NK-92 (cell line): ENCODE measurements around the gene PLK5.
"Not testable (repeated sequence)": the region's sequence is repeated elsewhere in the genome, so short reads cannot be mapped to it uniquely, and the experiment has no call there.

Source experiments
- DNase-seq: peaks from one replicate; lab custom pipeline; 2025; ENCODE audit not compliant: unreplicated experiment; lab: John Stamatoyannopoulos, UW

The PLK5 gene

GRCh38 chr19:1491114-1491848, 32.6 kb upstream of the PLK5 start, which contains the start of gene REEP6:
Gene REEP6, plus strand, starts transcription at chr19:1491181. Its CDS starts 89 bp downstream, at chr19:1491270.
- DNase-seq: no peak

DNA sequence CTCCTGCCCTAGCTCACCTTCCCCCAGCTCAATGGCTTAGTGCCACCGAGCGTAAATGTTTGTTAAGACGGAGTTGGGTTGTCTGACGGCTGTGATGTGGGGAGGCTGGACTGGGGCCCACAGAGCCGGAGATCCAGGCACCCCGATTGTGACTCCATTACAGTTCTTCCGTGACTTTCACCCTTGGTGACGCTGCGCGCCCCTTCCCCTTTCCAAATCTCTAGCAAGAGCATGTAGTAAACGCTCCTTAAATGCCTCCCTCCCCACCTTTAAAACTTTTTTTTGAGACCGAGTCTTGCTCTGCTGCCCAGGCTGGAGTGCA, 32.1 kb upstream of the PLK5 start:
- DNase-seq: no peak

GRCh38 chr19:1492474-1493006, 31.3 kb upstream of the PLK5 start:
- DNase-seq: no peak

- no peak for DNase-seq
These were observed 29.6 kb upstream of the PLK5 start for GRCh38 chr19:1494115-1494815.

- no peak for DNase-seq
These were observed 28.7 kb upstream of the PLK5 start for GRCh38 chr19:1495051-1495798.

- no peak for DNase-seq
These were observed 27.8 kb upstream of the PLK5 start for GRCh38 chr19:1495799-1496713.

DNA sequence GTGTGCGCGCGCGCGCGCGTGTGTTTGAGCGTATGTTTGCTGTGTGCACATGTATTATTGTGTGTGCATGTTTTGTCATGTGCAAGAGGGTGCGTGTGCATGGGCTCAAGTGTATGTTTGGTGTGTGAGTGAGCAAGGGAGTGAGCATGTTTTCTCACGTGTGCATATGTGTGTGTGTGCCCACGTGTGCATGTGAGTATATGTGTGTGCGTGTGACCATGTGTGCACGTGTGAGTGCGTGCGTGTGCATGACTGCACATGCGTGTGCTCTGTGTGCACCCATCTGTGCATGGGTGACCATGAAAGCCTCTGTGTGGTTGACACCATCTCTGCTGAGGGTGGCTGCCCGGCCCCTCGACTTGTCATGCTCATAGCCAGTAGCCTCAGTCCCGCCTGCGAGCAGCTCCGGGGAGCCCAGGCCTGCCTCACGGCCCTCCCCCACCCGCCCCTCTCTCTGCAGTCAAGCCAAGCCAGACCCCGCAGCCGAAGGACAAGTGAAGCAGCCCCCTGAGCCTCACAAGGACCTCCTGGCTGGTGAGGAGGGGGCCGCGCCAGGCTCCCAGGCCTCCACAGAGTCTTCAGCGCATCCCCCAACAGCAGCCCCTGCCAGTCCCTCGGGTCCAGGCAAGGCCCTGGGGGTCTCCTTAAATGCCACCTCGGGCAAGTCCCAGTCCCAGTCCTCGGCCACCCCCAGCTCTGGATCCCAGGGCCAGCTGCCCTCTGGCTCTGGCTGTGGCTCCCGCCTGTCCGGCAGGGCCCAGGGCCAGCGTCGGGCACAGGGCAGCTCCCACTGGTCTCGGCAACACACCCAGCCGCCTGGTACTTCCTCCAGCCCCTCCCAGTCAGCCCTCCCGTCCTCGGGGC, 26.9 kb upstream of the PLK5 start:
- no peak for DNase-seq

DNA sequence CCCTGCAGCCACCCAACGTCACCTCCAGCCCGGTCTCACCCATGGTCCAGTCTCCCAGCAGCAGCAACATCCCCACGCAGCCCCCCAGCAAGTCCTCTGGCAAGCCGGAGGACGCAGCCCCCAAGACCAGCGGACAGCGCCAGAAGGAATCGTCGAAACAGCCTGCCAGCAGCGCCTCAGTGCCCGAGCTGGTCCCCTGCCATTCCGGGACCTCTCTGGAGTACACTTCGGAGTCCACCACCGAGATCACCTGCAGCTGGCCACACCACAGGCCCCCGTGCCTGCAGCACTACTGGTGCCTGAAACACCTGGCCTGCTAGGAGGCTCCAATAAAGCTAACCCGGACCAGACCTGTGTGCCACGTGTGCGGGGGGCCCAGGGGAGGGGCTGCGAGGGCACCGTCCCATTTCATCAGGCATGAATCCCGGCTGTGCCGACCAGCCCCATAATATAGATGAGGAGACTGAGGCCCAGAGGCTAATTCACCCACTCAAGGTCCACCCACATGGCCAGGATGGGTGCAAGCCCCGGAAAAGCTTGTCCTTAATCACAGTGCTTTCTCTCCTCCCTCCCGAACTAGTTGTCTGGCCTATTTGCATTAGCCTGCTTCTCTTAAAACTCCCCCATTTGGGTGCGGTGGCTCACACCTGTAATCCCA, 26.2 kb upstream of the PLK5 start:
- DNase-seq: no peak

DNA sequence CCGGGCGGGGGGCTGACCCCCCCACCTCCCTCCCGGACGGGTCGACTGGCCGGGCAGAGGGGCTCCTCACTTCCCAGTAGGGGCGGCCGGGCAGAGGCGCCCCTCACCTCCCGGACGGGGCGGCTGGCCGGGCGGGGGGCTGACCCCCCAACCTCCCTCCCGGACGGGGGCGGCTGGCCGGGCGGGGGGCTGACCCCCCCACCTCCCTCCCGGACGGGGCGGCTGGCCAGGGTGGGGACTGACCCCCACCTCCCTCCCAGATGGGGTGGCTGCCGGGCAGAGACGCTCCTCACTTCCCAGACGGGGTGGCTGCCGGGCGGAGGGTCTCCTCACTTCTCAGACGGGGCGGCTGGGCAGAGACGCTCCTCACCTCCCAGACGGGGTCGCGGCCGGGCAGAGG, 24.6 kb upstream of the PLK5 start:
- not testable (repeated sequence) for DNase-seq

DNA sequence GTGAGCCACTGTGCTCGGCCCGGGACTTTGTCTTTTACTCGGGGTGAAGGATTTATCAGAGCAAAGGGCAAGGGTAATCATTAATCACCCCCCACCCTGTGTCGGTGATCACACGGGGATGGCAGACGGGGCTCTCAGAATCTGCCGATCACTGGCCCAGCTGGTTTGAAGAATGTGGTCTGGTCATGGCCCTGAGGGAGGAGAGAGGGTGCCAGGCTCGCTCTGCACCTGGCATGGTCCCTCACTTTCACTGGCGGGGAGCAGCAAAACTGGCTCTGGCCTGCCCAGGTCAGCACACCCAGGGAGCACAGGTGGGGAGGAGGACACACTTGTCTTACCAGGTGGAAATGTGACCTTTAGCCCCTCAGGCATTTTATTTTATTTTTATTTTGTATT, 22.7 kb upstream of the PLK5 start:
- DNase-seq: no peak

DNA sequence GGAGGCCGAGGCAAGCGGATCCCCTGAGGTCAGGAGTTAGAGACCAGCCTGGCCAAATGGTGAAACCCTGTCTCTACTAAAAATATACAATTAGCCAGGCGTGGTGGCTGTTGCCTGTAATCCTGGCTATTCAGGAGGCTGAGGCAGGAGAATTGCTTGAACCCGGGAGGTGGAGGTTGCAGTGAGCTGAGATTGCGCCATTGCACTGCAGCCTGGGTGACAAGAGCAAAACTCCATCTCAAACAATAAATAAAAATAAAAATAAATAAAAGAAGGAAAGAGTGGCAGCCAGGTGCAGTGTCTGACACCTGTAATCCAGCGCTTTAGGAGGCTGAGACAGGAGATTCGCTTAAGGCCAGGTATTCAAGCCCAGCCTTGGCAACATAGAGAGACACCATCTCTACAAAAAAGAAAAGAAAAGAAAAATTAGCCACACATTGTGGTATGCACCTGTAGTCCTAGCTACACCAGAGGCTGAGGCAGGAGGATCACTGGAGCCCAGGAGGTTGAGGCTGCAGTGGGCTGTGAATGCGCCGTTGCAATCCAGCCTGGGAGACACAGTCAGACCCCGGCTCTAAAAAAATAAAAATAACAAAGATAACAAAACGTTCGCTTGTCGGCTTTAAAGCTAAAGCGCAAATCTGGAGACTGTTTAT, 21.3 kb upstream of the PLK5 start:
- DNase-seq: no peak

GRCh38 chr19:1503089-1503924, 20.6 kb upstream of the PLK5 start:
- DNase-seq: no peak

- DNase-seq: no peak
These were observed 19.7 kb upstream of the PLK5 start for GRCh38 chr19:1503925-1504773.

- DNase-seq: no peak
These were observed 18.9 kb upstream of the PLK5 start for GRCh38 chr19:1505012-1505411.

GRCh38 chr19:1505991-1506881, 17.6 kb upstream of the PLK5 start:
- no peak for DNase-seq

DNA sequence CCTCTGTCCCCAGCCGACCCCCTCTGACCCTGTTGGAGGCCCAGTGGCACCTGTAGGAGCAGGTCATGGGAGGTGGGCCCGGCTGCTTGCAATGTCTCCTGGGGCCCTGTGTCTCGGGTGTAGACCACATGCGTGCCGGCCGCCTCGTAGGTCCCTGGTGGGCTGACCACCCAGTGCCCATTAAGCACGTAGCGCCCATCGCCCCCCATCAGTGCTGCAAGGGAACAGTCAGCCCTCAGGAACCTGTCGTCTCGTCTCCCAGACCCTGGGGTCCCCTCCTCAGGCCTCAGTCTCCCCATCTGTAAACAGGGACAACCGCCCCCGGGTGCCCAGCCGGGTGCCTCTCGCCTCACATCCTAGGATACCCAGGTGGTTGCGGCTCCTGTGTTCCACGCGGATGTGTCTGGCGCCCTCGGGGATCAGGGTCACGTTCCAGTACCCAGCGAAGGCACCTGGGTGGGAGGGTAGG, 16.7 kb upstream of the PLK5 start:
- no peak for DNase-seq
